Choroid plexus epithelial cell (primary cell): ENCODE results near the gene MUS81.

ENCODE experiments used
- DNase-seq: peaks from one replicate; pipeline ENCODE4 v3.0.0-alpha.2; 2010; ENCODE audit warnings: low read depth
- H3K4me3 ChIP-seq: 2 replicates; pipeline ENCODE4 v1.5.1; 2011; ENCODE audit warnings: low read depth, mild to moderate bottlenecking, control low read depth, low read length, moderate library complexity
- TF ChIP-seq, protein P1 (sequence below): conservative IDR thresholded peaks from 2 replicates; pipeline ENCODE4 v1.5.1; 2011; ENCODE audit warnings: low read depth, mild to moderate bottlenecking, control low read depth, inconsistent platforms, low read length, moderate library complexity

Gene MUS81

DNA sequence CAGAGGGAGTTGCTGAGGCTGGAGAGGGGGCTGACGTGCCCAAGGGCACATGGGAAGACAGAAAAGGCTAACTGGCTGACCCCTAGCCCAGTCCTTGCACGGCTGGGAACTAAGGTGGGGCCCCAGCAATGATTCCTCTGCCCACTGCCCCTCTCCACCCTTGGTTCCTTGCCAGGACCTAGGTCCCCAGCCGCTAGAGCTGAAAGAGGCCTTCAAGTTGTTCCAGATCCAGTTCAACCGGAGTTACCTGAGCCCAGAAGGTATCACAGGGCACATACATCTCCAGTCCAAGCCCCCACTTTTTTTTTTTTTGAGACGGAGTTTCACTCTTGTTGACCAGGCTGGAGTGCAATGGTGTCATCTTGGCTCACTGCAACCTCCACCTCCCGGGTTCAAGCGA, 19.8 kb downstream of the MUS81 start:
- H3K4me3 ChIP-seq: no peak overlapping the region
- TF ChIP-seq, protein P1, sequence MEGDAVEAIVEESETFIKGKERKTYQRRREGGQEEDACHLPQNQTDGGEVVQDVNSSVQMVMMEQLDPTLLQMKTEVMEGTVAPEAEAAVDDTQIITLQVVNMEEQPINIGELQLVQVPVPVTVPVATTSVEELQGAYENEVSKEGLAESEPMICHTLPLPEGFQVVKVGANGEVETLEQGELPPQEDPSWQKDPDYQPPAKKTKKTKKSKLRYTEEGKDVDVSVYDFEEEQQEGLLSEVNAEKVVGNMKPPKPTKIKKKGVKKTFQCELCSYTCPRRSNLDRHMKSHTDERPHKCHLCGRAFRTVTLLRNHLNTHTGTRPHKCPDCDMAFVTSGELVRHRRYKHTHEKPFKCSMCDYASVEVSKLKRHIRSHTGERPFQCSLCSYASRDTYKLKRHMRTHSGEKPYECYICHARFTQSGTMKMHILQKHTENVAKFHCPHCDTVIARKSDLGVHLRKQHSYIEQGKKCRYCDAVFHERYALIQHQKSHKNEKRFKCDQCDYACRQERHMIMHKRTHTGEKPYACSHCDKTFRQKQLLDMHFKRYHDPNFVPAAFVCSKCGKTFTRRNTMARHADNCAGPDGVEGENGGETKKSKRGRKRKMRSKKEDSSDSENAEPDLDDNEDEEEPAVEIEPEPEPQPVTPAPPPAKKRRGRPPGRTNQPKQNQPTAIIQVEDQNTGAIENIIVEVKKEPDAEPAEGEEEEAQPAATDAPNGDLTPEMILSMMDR: no peak

DNA sequence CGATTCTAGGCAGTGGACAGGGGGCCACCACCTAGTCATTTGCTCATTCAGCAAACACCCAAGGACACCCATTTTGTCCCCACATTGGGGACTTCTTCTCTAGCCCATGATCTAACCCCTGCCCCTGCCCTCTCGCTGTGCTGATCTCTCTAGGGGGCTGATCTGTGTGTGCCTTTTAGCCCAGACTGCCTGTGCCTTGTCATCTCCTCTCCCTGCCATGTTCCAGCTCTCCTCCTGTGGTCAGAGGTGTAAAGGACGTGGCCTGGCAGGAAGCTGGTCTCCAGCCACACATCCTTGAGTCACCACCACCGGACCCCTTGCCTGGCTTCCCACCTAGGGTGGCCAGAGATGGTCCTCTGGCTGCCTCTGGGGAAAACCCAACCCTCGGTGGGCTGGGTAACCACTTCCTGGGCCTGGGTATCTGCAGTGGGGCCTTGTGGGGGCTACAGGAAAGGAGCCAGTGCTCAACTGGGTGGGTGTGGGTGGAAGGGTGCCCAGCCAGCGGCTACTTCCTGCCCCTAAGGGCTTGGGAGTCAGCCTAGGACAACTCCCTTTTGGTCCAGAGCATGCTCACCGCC, 20.7 kb downstream of the MUS81 start:
- DNase-seq: no peak
- no peak overlapping the region for H3K4me3 ChIP-seq
- TF ChIP-seq, protein P1: no peak

More for the DNA sequence above, 19.8 kb downstream of the MUS81 start:
- no peak for DNase-seq

DNA sequence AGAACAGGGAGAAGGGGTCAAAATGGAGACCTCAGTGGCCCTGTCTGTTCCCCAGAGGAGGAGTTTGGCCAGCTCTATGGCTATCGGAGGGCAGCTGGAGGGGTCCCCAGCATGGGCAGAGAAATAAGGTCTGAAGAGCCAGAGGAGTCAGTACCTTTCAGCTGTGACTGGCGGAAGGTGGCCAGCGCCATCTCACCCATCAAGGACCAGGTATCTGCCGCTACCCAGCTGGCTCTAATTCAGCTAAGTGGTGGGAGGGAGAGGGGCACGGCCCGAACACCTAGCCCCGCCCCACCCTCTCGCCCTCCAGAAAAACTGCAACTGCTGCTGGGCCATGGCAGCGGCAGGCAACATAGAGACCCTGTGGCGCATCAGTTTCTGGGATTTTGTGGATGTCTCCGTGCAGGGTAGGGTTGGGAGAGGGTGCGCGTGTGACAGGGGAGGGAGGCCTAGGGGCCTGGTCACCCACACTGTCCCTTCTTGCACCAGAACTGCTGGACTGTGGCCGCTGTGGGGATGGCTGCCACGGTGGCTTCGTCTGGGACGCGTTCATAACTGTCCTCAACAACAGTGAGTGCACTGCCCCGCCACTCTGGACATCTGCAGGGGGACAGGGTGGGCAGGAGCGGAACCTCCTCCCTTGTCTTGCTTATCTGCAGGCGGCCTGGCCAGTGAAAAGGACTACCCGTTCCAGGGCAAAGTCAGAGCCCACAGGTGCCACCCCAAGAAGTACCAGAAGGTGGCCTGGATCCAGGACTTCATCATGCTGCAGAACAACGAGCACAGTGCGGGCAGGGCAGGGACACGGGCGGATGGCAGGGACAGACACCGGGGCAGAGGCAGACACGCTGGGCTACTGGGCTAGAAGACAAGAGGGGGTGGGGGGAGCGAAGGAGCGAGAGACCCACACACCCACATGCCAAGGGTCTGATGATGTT, 22.2 kb downstream of the MUS81 start:
- TF ChIP-seq, protein P1: no peak
- no peak overlapping the region for H3K4me3 ChIP-seq
- DNase-seq: no peak

DNA sequence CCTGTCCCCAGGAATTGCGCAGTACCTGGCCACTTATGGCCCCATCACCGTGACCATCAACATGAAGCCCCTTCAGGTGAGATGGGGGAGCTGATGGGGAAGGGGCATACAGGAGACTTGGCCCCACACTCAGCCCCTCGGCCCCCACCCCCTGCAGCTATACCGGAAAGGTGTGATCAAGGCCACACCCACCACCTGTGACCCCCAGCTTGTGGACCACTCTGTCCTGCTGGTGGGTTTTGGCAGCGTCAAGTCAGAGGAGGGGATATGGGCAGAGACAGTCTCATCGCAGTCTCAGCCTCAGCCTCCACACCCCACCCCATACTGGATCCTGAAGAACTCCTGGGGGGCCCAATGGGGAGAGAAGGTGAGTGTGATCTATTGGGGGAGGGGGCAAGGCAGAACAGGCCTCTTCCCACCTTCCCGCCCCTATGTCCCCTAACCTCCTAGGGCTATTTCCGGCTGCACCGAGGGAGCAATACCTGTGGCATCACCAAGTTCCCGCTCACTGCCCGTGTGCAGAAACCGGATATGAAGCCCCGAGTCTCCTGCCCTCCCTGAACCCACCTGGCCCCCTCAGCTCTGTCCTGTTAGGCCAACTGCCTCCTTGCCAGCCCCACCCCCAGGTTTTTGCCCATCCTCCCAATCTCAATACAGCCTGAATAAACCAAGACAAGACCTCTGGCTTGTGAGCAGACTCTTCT, 23.0 kb downstream of the MUS81 start:
- TF ChIP-seq, protein P1: no peak
- no peak for DNase-seq
- no peak overlapping the region for H3K4me3 ChIP-seq

DNA sequence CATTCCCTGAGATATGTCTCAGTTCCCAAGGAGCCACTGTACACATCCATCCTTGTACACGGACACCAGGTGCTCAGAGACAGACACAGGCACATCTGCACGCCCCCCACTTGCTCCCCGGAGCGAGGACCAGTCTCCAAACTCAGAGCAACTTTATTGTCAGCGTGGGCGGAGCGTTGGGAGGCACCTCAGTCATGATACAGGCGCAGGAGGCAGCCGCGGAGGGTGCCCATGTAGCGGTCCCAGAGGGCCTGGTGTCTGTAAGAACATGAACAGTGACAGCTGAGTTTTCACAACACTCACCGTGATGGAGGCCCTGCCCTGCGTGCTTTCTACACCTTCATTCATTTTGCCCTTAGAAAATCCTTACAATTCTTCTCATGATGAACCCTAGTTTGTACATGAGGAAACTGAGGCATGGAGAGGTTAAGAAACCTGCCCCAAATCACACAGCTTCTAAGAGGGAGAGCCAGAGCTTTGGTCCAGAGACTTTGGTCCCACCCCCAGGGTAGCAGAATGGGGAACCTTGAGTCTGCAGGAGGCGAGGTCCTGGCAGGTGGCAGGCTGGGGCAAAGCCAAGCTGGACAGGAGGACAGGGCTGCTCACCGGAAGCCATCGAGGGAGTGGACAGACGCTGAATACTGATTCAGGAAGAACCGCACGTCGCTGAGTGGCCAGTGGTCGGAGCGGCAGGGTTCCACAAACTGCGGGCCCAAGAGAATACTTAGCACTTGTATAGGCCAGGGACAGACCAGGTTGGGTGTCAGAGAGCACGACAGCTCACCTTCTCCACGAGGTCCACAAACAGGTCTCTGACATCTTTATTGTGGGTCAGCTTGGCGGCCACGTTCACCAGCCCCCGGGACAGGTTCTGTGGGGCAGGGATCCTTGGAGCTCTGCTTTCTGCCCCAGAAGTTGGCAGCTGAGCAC, 23.8 kb downstream of the MUS81 start:
- H3K4me3 ChIP-seq: no peak overlapping the region
- TF ChIP-seq, protein P1: no peak

DNA sequence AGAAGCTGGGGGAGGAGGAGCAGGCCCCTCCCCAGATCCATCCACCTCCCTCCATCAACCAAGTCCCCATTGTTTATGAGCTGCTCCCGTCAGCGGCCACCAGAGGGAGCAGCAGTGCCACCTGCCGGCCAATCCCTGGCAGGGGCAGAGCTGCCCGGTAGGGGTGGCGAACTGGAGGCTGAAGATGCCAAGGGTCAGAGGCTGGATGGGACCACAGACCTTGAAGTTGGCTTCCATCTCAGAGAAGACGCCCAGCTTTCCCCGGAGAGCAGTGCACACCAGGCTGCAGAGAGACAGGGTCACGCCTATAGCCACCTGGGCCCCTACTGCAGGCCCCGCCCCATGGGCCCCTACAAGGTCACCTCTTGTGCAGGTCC, 24.5 kb downstream of the MUS81 start:
- DNase-seq: peak; percentile 80
- TF ChIP-seq, protein P1: peak; percentile 100
- no peak overlapping the region for H3K4me3 ChIP-seq

More for the DNA sequence above, 23.8 kb downstream of the MUS81 start:
- no peak for DNase-seq
